ENCODE results near the gene DDX18. TPM values are rescaled to one million over a fixed set of nuclear protein-coding genes. Genes with fewer than 3 reads are reported as not detected.
A peak's percentile ranks its signal among the peaks of the same experiment; 100 is the strongest.

DDX18 gene
- 10 to 100 TPM; 13.7 to 22.0 TPM for polyA plus RNA-seq

- Histone ChIP-seq H3K9me3 (ENCODE audit: control insufficient read depth in 2 of 2, insufficient read depth in 1 of 2, low read depth in 1 of 2, low read length in 1 of 2) (no peaks in the 10 kb centered on the region), H3K27me3 (ENCODE audit: control insufficient read depth in 1 of 2, insufficient read depth in 2 of 2, low read length in 2 of 2) (no peaks in the 10 kb centered on the region), H3K27ac (ENCODE audit: low read depth in 2 of 2, low read length in 1 of 2) (peak within 1 kb of the TSS; percentile 85 to 91), H3K36me3 (ENCODE audit: control insufficient read depth in 2 of 2, insufficient read depth in 2 of 2, low read length in 1 of 2) (peaks cover 5 to 6% of the 10 kb centered on the region in 2 donors), H3K4me1 (ENCODE audit: control insufficient read depth in 2 of 2, insufficient read depth in 2 of 2, low read length in 1 of 2) (no peaks in the 10 kb centered on the region), H3K4me3 (ENCODE audit: low read depth in 1 of 2, low read length in 2 of 2) (peak within 1 kb of the TSS; percentile 93 to 96)
- 0% methylated on average over 57 of the region's 57 CpGs for WGBS, 2 donors
Measured at GRCh38 chr2:117814417-117815264, at the start of gene DDX18. TSS of gene DDX18 (plus strand) at chr2:117814691. CDS start at chr2:117814778, 87 bp downstream.

GRCh38 chr2:117770730-117771129 is 43.8 kb upstream of the DDX18 start:
- WGBS, 2 donors = 69 to 70% methylated on average over 1 of the region's 1 CpG
- H3K27ac ChIP-seq (ENCODE audit: low read depth in 2 of 2, low read length in 1 of 2) = no peak overlapping the region
- H3K4me1 ChIP-seq (ENCODE audit: control insufficient read depth in 2 of 2, insufficient read depth in 2 of 2, low read length in 1 of 2) = peaks cover 0 to 2% of the 10 kb centered on the region in 2 donors
- H3K9me3 ChIP-seq (ENCODE audit: control insufficient read depth in 2 of 2, insufficient read depth in 1 of 2, low read depth in 1 of 2, low read length in 1 of 2) = no peaks in the 10 kb centered on the region
- H3K27me3 ChIP-seq (ENCODE audit: control insufficient read depth in 1 of 2, insufficient read depth in 2 of 2, low read length in 2 of 2) = no peaks in the 10 kb centered on the region
- H3K36me3 ChIP-seq (ENCODE audit: control insufficient read depth in 2 of 2, insufficient read depth in 2 of 2, low read length in 1 of 2) = no peaks in the 10 kb centered on the region
- H3K4me3 ChIP-seq (ENCODE audit: low read depth in 1 of 2, low read length in 2 of 2) = no peak overlapping the region

GRCh38 chr2:117771969-117772630 is 42.4 kb upstream of the DDX18 start:
- WGBS, 2 donors = 31 to 32% methylated on average over 4 of the region's 4 CpGs

DNA sequence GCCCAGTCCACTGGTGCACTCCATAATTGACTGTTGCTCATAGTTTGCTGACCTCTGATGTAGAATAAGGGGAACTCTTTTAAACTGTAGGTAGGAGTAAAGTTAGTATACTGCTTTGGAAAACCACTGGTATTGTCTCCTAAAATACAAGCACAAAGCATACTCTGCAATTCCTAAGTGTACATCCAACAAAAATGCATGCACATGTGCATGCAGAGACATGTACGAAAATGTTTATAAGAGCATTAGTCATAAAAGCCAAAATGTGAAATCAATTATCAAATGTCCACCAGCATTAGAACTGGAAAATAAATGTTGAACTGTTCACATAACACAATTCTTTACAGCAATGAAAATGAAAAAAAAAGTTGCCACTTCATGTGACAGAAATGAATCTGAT is 39.8 kb upstream of the DDX18 start:
- no peak overlapping the region for H3K4me3 ChIP-seq (ENCODE audit: low read depth in 1 of 2, low read length in 2 of 2)
- no peaks in the 10 kb centered on the region for H3K9me3 ChIP-seq (ENCODE audit: control insufficient read depth in 2 of 2, insufficient read depth in 1 of 2, low read depth in 1 of 2, low read length in 1 of 2)
- peaks cover 0 to 2% of the 10 kb centered on the region in 2 donors for H3K4me1 ChIP-seq (ENCODE audit: control insufficient read depth in 2 of 2, insufficient read depth in 2 of 2, low read length in 1 of 2)
- no peaks in the 10 kb centered on the region for H3K27me3 ChIP-seq (ENCODE audit: control insufficient read depth in 1 of 2, insufficient read depth in 2 of 2, low read length in 2 of 2)
- WGBS, 2 donors = 41 to 56% methylated on average over 1 of the region's 1 CpG
- H3K36me3 ChIP-seq (ENCODE audit: control insufficient read depth in 2 of 2, insufficient read depth in 2 of 2, low read length in 1 of 2) = no peaks in the 10 kb centered on the region
- no peak overlapping the region for H3K27ac ChIP-seq (ENCODE audit: low read depth in 2 of 2, low read length in 1 of 2)

More at GRCh38 chr2:117771969-117772630, 42.4 kb upstream of the DDX18 start:
- Histone ChIP-seq H3K36me3 (ENCODE audit: control insufficient read depth in 2 of 2, insufficient read depth in 2 of 2, low read length in 1 of 2) (no peaks in the 10 kb centered on the region), H3K4me1 (ENCODE audit: control insufficient read depth in 2 of 2, insufficient read depth in 2 of 2, low read length in 1 of 2) (peaks cover 0 to 2% of the 10 kb centered on the region in 2 donors), H3K27ac (ENCODE audit: low read depth in 2 of 2, low read length in 1 of 2) (no peak overlapping the region), H3K9me3 (ENCODE audit: control insufficient read depth in 2 of 2, insufficient read depth in 1 of 2, low read depth in 1 of 2, low read length in 1 of 2) (no peaks in the 10 kb centered on the region), H3K4me3 (ENCODE audit: low read depth in 1 of 2, low read length in 2 of 2) (no peak overlapping the region), H3K27me3 (ENCODE audit: control insufficient read depth in 1 of 2, insufficient read depth in 2 of 2, low read length in 2 of 2) (no peaks in the 10 kb centered on the region)

DNA sequence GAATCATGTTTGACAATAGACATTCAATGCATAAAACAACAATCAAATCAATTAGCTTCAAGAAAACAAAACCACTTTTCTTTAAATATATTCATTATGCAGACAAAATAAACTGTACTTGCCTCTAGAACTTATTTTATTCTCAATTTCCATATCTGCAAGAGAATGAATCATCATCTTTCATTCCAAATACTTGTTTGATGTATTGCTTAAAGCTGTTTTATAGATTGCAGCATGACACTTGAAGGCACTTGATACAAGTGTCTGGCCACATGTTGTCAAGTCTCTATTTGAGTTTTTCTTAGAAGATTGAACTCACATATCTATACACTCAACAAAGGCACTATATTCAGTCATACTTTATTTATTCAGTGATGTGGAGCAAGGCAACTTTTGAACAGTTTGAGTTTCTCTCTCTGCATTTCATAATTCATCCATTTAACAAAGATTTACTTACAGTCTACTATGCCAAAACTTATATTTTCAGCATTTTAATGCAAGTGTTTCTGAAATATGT is 38.7 kb upstream of the DDX18 start:
- H3K27me3 ChIP-seq (ENCODE audit: control insufficient read depth in 1 of 2, insufficient read depth in 2 of 2, low read length in 2 of 2) = no peaks in the 10 kb centered on the region
- H3K4me1 ChIP-seq (ENCODE audit: control insufficient read depth in 2 of 2, insufficient read depth in 2 of 2, low read length in 1 of 2) = peaks cover 0 to 2% of the 10 kb centered on the region in 2 donors
- H3K9me3 ChIP-seq (ENCODE audit: control insufficient read depth in 2 of 2, insufficient read depth in 1 of 2, low read depth in 1 of 2, low read length in 1 of 2) = no peaks in the 10 kb centered on the region
- no peak overlapping the region for H3K27ac ChIP-seq (ENCODE audit: low read depth in 2 of 2, low read length in 1 of 2)
- no peaks in the 10 kb centered on the region for H3K36me3 ChIP-seq (ENCODE audit: control insufficient read depth in 2 of 2, insufficient read depth in 2 of 2, low read length in 1 of 2)
- no peak overlapping the region for H3K4me3 ChIP-seq (ENCODE audit: low read depth in 1 of 2, low read length in 2 of 2)

GRCh38 chr2:117776888-117777287 is 37.6 kb upstream of the DDX18 start:
- Histone ChIP-seq H3K27ac (ENCODE audit: low read depth in 2 of 2, low read length in 1 of 2) (no peak overlapping the region), H3K4me3 (ENCODE audit: low read depth in 1 of 2, low read length in 2 of 2) (no peak overlapping the region), H3K27me3 (ENCODE audit: control insufficient read depth in 1 of 2, insufficient read depth in 2 of 2, low read length in 2 of 2) (no peaks in the 10 kb centered on the region), H3K36me3 (ENCODE audit: control insufficient read depth in 2 of 2, insufficient read depth in 2 of 2, low read length in 1 of 2) (no peaks in the 10 kb centered on the region), H3K9me3 (ENCODE audit: control insufficient read depth in 2 of 2, insufficient read depth in 1 of 2, low read depth in 1 of 2, low read length in 1 of 2) (no peaks in the 10 kb centered on the region), H3K4me1 (ENCODE audit: control insufficient read depth in 2 of 2, insufficient read depth in 2 of 2, low read length in 1 of 2) (peaks cover 0 to 2% of the 10 kb centered on the region in 2 donors)
- 79 to 89% methylated on average over 8 of the region's 8 CpGs for WGBS, 2 donors

GRCh38 chr2:117785740-117786139 is 28.8 kb upstream of the DDX18 start:
- H3K36me3 ChIP-seq (ENCODE audit: control insufficient read depth in 2 of 2, insufficient read depth in 2 of 2, low read length in 1 of 2) = no peaks in the 10 kb centered on the region
- H3K9me3 ChIP-seq (ENCODE audit: control insufficient read depth in 2 of 2, insufficient read depth in 1 of 2, low read depth in 1 of 2, low read length in 1 of 2) = no peaks in the 10 kb centered on the region
- no peak overlapping the region for H3K27ac ChIP-seq (ENCODE audit: low read depth in 2 of 2, low read length in 1 of 2)
- H3K4me1 ChIP-seq (ENCODE audit: control insufficient read depth in 2 of 2, insufficient read depth in 2 of 2, low read length in 1 of 2) = no peaks in the 10 kb centered on the region
- no peaks in the 10 kb centered on the region for H3K27me3 ChIP-seq (ENCODE audit: control insufficient read depth in 1 of 2, insufficient read depth in 2 of 2, low read length in 2 of 2)
- H3K4me3 ChIP-seq (ENCODE audit: low read depth in 1 of 2, low read length in 2 of 2) = no peak overlapping the region

DNA sequence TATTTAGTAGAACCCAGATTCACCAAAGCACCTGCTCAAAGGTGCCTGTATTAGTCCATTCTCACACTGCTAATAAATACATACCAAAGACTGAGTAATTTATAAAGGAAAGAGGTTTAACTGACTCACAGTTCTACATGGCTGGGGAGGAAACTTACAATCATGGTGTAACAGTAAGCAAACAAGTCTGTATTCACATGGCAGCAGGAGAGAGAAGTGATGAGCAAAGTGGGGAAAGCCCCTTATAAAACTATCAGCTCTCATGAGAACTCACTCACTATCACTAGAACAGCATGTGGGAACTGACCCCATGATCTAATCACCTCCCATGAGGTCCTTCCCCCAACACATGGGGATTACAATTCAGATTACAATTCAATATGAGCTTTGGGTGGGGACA is 28.0 kb upstream of the DDX18 start:
- H3K27ac ChIP-seq (ENCODE audit: low read depth in 2 of 2, low read length in 1 of 2) = no peak overlapping the region

DNA sequence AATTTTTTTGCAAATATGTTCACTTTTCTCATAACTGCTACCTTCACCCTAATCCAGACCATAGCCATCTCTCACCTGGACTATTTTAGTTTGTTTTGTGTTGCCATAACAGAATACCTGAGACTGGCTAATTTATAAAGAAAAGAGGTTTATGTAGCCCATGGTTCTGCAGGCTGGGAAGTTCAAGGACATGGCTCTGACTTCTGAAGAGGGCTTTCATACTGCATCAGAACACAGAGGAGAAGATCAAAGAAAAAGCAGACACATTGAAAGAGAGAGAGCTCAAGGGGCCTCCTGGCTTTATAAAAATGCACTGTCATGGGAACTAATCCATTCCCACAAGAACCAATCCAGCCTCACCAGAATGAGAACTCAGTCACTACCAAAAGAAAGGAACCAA is 25.0 kb upstream of the DDX18 start:
- Histone ChIP-seq H3K4me1 (ENCODE audit: control insufficient read depth in 2 of 2, insufficient read depth in 2 of 2, low read length in 1 of 2) (no peaks in the 10 kb centered on the region), H3K9me3 (ENCODE audit: control insufficient read depth in 2 of 2, insufficient read depth in 1 of 2, low read depth in 1 of 2, low read length in 1 of 2) (no peaks in the 10 kb centered on the region), H3K4me3 (ENCODE audit: low read depth in 1 of 2, low read length in 2 of 2) (no peak overlapping the region), H3K27ac (ENCODE audit: low read depth in 2 of 2, low read length in 1 of 2) (no peak overlapping the region), H3K27me3 (ENCODE audit: control insufficient read depth in 1 of 2, insufficient read depth in 2 of 2, low read length in 2 of 2) (no peaks in the 10 kb centered on the region), H3K36me3 (ENCODE audit: control insufficient read depth in 2 of 2, insufficient read depth in 2 of 2, low read length in 1 of 2) (no peaks in the 10 kb centered on the region)

More for the DNA sequence above, 28.0 kb upstream of the DDX18 start:
- Histone ChIP-seq H3K4me3 (ENCODE audit: low read depth in 1 of 2, low read length in 2 of 2) (no peak overlapping the region), H3K27me3 (ENCODE audit: control insufficient read depth in 1 of 2, insufficient read depth in 2 of 2, low read length in 2 of 2) (no peaks in the 10 kb centered on the region), H3K4me1 (ENCODE audit: control insufficient read depth in 2 of 2, insufficient read depth in 2 of 2, low read length in 1 of 2) (no peaks in the 10 kb centered on the region), H3K9me3 (ENCODE audit: control insufficient read depth in 2 of 2, insufficient read depth in 1 of 2, low read depth in 1 of 2, low read length in 1 of 2) (no peaks in the 10 kb centered on the region), H3K36me3 (ENCODE audit: control insufficient read depth in 2 of 2, insufficient read depth in 2 of 2, low read length in 1 of 2) (no peaks in the 10 kb centered on the region)
